RPMI7951 (cell line): ENCODE data around the gene TRIM21. TPM values are rescaled to one million over a fixed set of nuclear protein-coding genes. Genes with fewer than 3 reads are reported as not detected.

ENCODE experiments used
- total RNA-seq: library from RNA; depleted of rRNA; stranded (reverse); fragments of >200 nt; shearing (Covaris generic); gene quantifications from 2 replicates; pipeline ENCODE4 v1.2.3, GENCODE V29; 2014; rRNA removed

TRIM21 gene
- total RNA-seq, 1 experiment from 2014 or later = 20.2 TPM

Other genes with a start within 250 kb of the TRIM21 start
- not detected in 2 replicates for gene OR52B4, start 25.3 kb downstream of the TRIM21 start, total RNA-seq
- gene OR52K2, start 55.6 kb upstream of the TRIM21 start, total RNA-seq = not detected in 2 replicates
- gene OR52K1, start 88.9 kb upstream of the TRIM21 start, total RNA-seq = not detected in 2 replicates
- not detected in 2 replicates for gene OR52M1, start 151.5 kb upstream of the TRIM21 start, total RNA-seq
- not detected in 2 replicates for gene OR52I2, start 188.0 kb upstream of the TRIM21 start, total RNA-seq
- gene OR52I1, start 200.3 kb upstream of the TRIM21 start, total RNA-seq = not detected in 2 replicates
- gene TRIM68, start 214.5 kb upstream of the TRIM21 start, total RNA-seq = 4.9 and 5.4 TPM in 2 replicates
- not detected in 2 replicates for gene OR51D1, start 243.8 kb upstream of the TRIM21 start, total RNA-seq